ENCODE results near the gene DNM3. TPM values are rescaled to one million over a fixed set of nuclear protein-coding genes. Genes with fewer than 3 reads are reported as not detected.
A peak's percentile ranks its signal among the peaks of the same experiment; 100 is the strongest.

Gene DNM3
- total and polyA plus RNA-seq, 10 of the 15 experiments (the other 5 are each of a cell fraction or from before 2014, with no cell fraction given), result 0.03 to 1.5 (median 0.08) TPM; not detected in 3

DNA sequence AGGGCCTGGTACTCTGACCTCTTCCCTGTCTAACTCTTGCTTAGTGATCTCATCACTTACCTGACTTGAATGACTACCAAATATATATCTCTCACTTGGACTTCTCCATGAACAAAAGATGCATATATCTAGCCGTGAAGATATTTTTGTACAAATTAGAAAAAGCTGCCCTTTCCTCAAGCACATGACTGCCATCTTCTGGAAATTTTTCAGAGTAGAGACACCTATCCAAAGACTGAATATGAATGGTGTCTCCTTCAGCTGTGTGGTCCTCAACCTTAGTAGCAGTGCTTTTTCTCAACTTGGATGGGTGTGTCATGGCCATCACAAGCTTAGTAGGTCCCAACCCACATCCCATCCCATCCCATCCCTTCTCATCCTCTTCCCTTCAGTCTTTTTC, 142.3 kb downstream of the DNM3 start:
- Histone ChIP-seq H3K9ac (ENCODE audit: control insufficient read depth, insufficient read depth, low read length) (no peak overlapping the region), H3K4me2 (ENCODE audit: control insufficient read depth, insufficient read depth) (no peak overlapping the region), H4K20me1 (ENCODE audit: control insufficient read depth, insufficient read depth) (no peaks in the 10 kb centered on the region), H2AFZ (ENCODE audit: control insufficient read depth, low read depth, low read length) (no peak overlapping the region), H3K36me3 (ENCODE audit: control insufficient read depth in 2 of 2, insufficient read depth in 2 of 2, low read length in 1 of 2) (no peaks in the 10 kb centered on the region), H3K4me1 (ENCODE audit: control insufficient read depth, insufficient read depth, low read length) (no peaks in the 10 kb centered on the region), H3K9me3 (replicated peaks; ENCODE audit: control insufficient read depth, insufficient read depth, low read length) (no peaks in the 10 kb centered on the region), H3K27me3 (replicated peaks in 1 of 2; ENCODE audit: control insufficient read depth in 2 of 2, insufficient read depth in 2 of 2, low read length in 1 of 2) (no peaks in the 10 kb centered on the region; a peak in 1 of 4 replicates), H3K27ac (ENCODE audit: control insufficient read depth, insufficient read depth) (no peak overlapping the region), H3K4me3 (no peak overlapping the region), H3K79me2 (ENCODE audit: control insufficient read depth, insufficient read depth, low read length) (no peaks in the 10 kb centered on the region)
- ChIA-PET CTCF (interaction anchor here (0.6 to 14.3 kb wide), 10 partner anchors 15 to 417 kb away, joined by 3 to 322 read pairs (median 6); no protein-coding TSS in a partner anchor), POLR2A (interaction anchor here (0.6 kb wide), 2 partner anchors 155 to 338 kb away, joined by 3 to 5 read pairs; no protein-coding TSS in a partner anchor), RAD21 (ENCODE audit: unreplicated experiment) (interaction anchor here (3.4 to 7.8 kb wide), 3 partner anchors 179 to 339 kb away, joined by 15 to 87 read pairs (median 20); no protein-coding TSS in a partner anchor), SMC1A (ENCODE audit: uncharacterized antibody, unreplicated experiment) (interaction anchor here (0.7 to 9.3 kb wide), 3 partner anchors 14 to 221 kb away, joined by 3 to 142 read pairs (median 3); no protein-coding TSS in a partner anchor)
- 0% methylated on average over 1 of the region's 1 CpG for WGBS (ENCODE audit: insufficient coverage, insufficient replicate concordance, low lambda C conversion rate, missing lambda C conversion rate)
- peak; percentile 47 for ATAC-seq
- no TSS peak for BruUV-seq (replicated peaks)
- in situ Hi-C loops (cut with MboI), result loop anchor here (5.0 kb wide), 2 partner anchors 176 to 341 kb away; no protein-coding TSS in a partner anchor
- intact Hi-C loops (cut with micrococcal nuclease; ENCODE audit: unreplicated experiment), result no loop called here
- no peak for DNase-seq (ENCODE audit: low read depth, low spot score)
- no peak for FAIRE-seq
- no peak for TF ChIP-seq CHD2 (IDR thresholded peaks at IDR 0.05; ENCODE audit: borderline replicate concordance, low read depth, low read length)
- no peak for TF ChIP-seq BRCA1 (IDR thresholded peaks at IDR 0.05; ENCODE audit: low read depth, low read length)
- no peak for TF ChIP-seq LARP7 (IDR thresholded peaks at IDR 0.05)
- TF ChIP-seq, protein P1, sequence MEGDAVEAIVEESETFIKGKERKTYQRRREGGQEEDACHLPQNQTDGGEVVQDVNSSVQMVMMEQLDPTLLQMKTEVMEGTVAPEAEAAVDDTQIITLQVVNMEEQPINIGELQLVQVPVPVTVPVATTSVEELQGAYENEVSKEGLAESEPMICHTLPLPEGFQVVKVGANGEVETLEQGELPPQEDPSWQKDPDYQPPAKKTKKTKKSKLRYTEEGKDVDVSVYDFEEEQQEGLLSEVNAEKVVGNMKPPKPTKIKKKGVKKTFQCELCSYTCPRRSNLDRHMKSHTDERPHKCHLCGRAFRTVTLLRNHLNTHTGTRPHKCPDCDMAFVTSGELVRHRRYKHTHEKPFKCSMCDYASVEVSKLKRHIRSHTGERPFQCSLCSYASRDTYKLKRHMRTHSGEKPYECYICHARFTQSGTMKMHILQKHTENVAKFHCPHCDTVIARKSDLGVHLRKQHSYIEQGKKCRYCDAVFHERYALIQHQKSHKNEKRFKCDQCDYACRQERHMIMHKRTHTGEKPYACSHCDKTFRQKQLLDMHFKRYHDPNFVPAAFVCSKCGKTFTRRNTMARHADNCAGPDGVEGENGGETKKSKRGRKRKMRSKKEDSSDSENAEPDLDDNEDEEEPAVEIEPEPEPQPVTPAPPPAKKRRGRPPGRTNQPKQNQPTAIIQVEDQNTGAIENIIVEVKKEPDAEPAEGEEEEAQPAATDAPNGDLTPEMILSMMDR (IDR thresholded peaks at IDR 0.05 in 2 of 3, conservative IDR thresholded peaks at IDR 0.05 in 1 of 3; ENCODE audit: control insufficient read depth in 2 of 3, extremely low read depth in 1 of 3, insufficient read depth in 1 of 3, low read depth in 3 of 3, low read length in 3 of 3), result peak in 1 of 3 experiments; percentile 25; a peak in 1 of 6 replicates
- TF ChIP-seq GABPA (IDR thresholded peaks at IDR 0.05; ENCODE audit: low read depth), result no peak
- TF ChIP-seq, protein P2, sequence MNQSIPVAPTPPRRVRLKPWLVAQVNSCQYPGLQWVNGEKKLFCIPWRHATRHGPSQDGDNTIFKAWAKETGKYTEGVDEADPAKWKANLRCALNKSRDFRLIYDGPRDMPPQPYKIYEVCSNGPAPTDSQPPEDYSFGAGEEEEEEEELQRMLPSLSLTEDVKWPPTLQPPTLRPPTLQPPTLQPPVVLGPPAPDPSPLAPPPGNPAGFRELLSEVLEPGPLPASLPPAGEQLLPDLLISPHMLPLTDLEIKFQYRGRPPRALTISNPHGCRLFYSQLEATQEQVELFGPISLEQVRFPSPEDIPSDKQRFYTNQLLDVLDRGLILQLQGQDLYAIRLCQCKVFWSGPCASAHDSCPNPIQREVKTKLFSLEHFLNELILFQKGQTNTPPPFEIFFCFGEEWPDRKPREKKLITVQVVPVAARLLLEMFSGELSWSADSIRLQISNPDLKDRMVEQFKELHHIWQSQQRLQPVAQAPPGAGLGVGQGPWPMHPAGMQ (IDR thresholded peaks at IDR 0.05; ENCODE audit: borderline replicate concordance), result no peak
- TF ChIP-seq SMAD5 (IDR thresholded peaks at IDR 0.05; ENCODE audit: low read depth), result no peak
- no peak for TF ChIP-seq FOXK2 (IDR thresholded peaks at IDR 0.05)
- TF ChIP-seq, protein P3, sequence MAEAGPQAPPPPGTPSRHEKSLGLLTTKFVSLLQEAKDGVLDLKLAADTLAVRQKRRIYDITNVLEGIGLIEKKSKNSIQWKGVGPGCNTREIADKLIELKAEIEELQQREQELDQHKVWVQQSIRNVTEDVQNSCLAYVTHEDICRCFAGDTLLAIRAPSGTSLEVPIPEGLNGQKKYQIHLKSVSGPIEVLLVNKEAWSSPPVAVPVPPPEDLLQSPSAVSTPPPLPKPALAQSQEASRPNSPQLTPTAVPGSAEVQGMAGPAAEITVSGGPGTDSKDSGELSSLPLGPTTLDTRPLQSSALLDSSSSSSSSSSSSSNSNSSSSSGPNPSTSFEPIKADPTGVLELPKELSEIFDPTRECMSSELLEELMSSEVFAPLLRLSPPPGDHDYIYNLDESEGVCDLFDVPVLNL (IDR thresholded peaks at IDR 0.05; ENCODE audit: low read depth, low read length), result no peak
- TF ChIP-seq RB1 (IDR thresholded peaks at IDR 0.05; ENCODE audit: borderline replicate concordance), result no peak
- TF ChIP-seq EED (IDR thresholded peaks at IDR 0.05; ENCODE audit: low read depth), result no peak
- TF ChIP-seq KAT2A (conservative IDR thresholded peaks at IDR 0.05; ENCODE audit: control insufficient read depth, low read depth, low read length), result no peak
- TF ChIP-seq JUND (IDR thresholded peaks at IDR 0.05; ENCODE audit: low read depth, low read length), result no peak
- no peak for TF ChIP-seq RAD51 (IDR thresholded peaks at IDR 0.05)
- TF ChIP-seq RAD21 (IDR thresholded peaks at IDR 0.05; ENCODE audit: insufficient read depth, low read depth, low read length), result peak; percentile 41; the same call in 1 of the 2 replicates
- TF ChIP-seq, protein P4, sequence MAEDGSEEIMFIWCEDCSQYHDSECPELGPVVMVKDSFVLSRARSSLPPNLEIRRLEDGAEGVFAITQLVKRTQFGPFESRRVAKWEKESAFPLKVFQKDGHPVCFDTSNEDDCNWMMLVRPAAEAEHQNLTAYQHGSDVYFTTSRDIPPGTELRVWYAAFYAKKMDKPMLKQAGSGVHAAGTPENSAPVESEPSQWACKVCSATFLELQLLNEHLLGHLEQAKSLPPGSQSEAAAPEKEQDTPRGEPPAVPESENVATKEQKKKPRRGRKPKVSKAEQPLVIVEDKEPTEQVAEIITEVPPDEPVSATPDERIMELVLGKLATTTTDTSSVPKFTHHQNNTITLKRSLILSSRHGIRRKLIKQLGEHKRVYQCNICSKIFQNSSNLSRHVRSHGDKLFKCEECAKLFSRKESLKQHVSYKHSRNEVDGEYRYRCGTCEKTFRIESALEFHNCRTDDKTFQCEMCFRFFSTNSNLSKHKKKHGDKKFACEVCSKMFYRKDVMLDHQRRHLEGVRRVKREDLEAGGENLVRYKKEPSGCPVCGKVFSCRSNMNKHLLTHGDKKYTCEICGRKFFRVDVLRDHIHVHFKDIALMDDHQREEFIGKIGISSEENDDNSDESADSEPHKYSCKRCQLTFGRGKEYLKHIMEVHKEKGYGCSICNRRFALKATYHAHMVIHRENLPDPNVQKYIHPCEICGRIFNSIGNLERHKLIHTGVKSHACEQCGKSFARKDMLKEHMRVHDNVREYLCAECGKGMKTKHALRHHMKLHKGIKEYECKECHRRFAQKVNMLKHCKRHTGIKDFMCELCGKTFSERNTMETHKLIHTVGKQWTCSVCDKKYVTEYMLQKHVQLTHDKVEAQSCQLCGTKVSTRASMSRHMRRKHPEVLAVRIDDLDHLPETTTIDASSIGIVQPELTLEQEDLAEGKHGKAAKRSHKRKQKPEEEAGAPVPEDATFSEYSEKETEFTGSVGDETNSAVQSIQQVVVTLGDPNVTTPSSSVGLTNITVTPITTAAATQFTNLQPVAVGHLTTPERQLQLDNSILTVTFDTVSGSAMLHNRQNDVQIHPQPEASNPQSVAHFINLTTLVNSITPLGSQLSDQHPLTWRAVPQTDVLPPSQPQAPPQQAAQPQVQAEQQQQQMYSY (CRISPR knock-in tag; IDR thresholded peaks at IDR 0.05), result no peak
- no peak for TF ChIP-seq EGR1 (IDR thresholded peaks at IDR 0.05; ENCODE audit: borderline replicate concordance in 1 of 2, low read depth in 2 of 2, low read length in 2 of 2)

All from GM12878 (cell line).